Lung (tissue), 10 donors: ENCODE data around the gene RGPD3. TPM values are rescaled to one million over a fixed set of nuclear protein-coding genes. Genes with fewer than 3 reads are reported as not detected.
A peak's percentile ranks its signal among the peaks of the same experiment; 100 is the strongest.
"Not testable (repeated sequence)": the region's sequence is repeated elsewhere in the genome, so short reads cannot be mapped to it uniquely, and the experiment has no call there.

ENCODE experiments used
- ATAC-seq: fragments of 200-7000 bp; cut with Tn5 transposase; one replicate; pipeline ENCODE4 v1.9.1; 2020; ENCODE audit warnings: moderate number of reproducible peaks; ENCODE audit not compliant: insufficient read depth, low FRiP score
- DNase-seq, 3 donors: peaks; one replicate each; pipeline ENCODE4 v3.0.0-alpha.2; 2013 to 2017
- H3K27ac ChIP-seq, 2 donors: one replicate each; pipeline ENCODE4 v1.5.1; 2013; ENCODE audit warnings: mild to moderate bottlenecking in 2 of 2, moderate library complexity in 2 of 2, control low read depth in 1 of 2, inconsistent platforms in 1 of 2, low read depth in 1 of 2, low read length in 1 of 2
- H3K27me3 ChIP-seq, 3 donors: one replicate each; pipeline ENCODE4 v1.5.1; 2013; ENCODE audit warnings: low read length in 2 of 3; ENCODE audit not compliant: control insufficient read depth in 3 of 3, insufficient read depth in 3 of 3
- H3K36me3 ChIP-seq, 4 donors: one replicate each; pipeline ENCODE4 v1.5.1; 2013; ENCODE audit warnings: low read length in 4 of 4, mild to moderate bottlenecking in 1 of 4, moderate library complexity in 1 of 4; ENCODE audit not compliant: control insufficient read depth in 4 of 4, insufficient read depth in 4 of 4
- H3K4me1 ChIP-seq, 5 donors: one replicate each; pipeline ENCODE4 v1.5.1; 2013; ENCODE audit warnings: low read length in 5 of 5, mild to moderate bottlenecking in 2 of 5, moderate library complexity in 1 of 5; ENCODE audit not compliant: control insufficient read depth in 5 of 5, insufficient read depth in 5 of 5
- H3K4me3 ChIP-seq: one replicate; pipeline ENCODE4 v1.5.1; 2013; ENCODE audit warnings: mild to moderate bottlenecking, control low read depth, moderate library complexity
- H3K9ac ChIP-seq, 2 donors: one replicate each; pipeline ENCODE4 v1.5.1; 2013; ENCODE audit warnings: low read length in 2 of 2, control low read depth in 1 of 2; ENCODE audit not compliant: insufficient read depth in 1 of 2
- H3K9me3 ChIP-seq, 4 donors: one replicate each; pipeline ENCODE4 v1.5.1; 2013; ENCODE audit warnings: low read length in 3 of 4, mild to moderate bottlenecking in 1 of 4, moderate library complexity in 1 of 4; ENCODE audit not compliant: control insufficient read depth in 4 of 4, insufficient read depth in 3 of 4
- WGBS, 2 donors: extraction: QIAGEN DNeasy Blood & Tissue Kit; methylation state at CpG; one replicate each; pipeline ENCODE4 v1.1.7; 2013; 5-methylcytosine and 5-hydroxymethylcytosine counted together
- polyA plus RNA-seq, 2 donors: library from polyadenylated mRNA; stranded (reverse); fragments of 200-250 nt; gene quantifications; one replicate each; pipeline ENCODE4 v1.2.1, GENCODE V29; 2013
- total RNA-seq, 2 donors: library from RNA; depleted of rRNA in 1 of 2; stranded (reverse); fragments of >200 nt in 1 of 2; gene quantifications; one replicate each; pipeline ENCODE4 v1.2.1, GENCODE V29; 2014 to 2021
- donor health status: Bipolar disorder and iron deficiency.
- donor health status: healthy.
- donor health status: DM: yes; HTN: yes; CAD: no.

The RGPD3 gene
- total and polyA plus RNA-seq, 4 donors, result 0.09 to 0.71 (median 0.17) TPM

DNA sequence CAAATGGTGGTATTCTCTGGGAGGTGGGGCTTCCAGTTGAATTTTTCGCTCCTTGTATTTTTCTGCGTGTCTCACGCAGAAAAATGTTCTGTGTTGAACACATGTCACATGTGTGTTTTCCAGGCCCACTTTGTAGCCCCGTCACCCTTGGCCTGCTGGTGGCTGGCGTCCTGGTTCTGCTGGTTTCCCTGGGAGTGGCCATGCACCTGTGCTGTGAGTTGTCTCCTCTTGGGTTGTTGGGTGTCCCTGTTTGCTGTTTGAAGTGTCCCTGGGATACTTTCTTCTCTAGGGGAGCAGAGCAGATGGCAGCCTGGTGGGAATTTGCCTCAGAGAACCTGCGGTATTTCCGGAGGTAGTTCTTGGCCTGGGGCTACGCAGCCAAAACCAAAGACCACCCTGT is 34.1 kb upstream of the RGPD3 start:
- not testable (repeated sequence) for H3K36me3 ChIP-seq, H3K27ac ChIP-seq, ATAC-seq, H3K4me1 ChIP-seq, H3K4me3 ChIP-seq, H3K27me3 ChIP-seq, H3K9ac ChIP-seq, DNase-seq, H3K9me3 ChIP-seq
- WGBS, 2 donors, result 92 to 95% methylated on average over 7 to 8 of the region's 8 CpGs

DNA sequence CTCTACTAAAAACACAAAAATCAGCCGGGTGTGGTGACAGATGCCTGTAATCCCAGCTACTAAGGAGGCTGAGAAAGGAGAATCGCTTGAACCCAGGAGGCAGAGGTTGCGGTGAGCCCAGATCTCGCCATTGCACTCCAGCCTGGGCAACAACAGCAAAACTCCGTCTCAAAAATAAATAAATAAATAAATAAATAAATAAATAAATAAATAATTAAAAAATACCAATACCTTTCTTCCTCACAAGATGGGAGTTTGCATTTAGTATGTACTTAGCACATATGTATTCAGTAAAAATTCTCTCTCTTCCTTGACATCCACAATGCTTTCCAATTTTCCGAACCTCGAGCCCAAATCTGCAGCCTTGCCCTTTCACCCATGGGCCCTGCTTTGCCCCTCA is 32.1 kb upstream of the RGPD3 start:
- DNase-seq, ATAC-seq, H3K9me3 ChIP-seq, H3K9ac ChIP-seq, H3K27me3 ChIP-seq, H3K4me3 ChIP-seq, H3K27ac ChIP-seq, H3K36me3 ChIP-seq, H3K4me1 ChIP-seq: not testable (repeated sequence)
- 92 to 98% methylated on average over 6 of the region's 7 CpGs for WGBS, 2 donors

DNA sequence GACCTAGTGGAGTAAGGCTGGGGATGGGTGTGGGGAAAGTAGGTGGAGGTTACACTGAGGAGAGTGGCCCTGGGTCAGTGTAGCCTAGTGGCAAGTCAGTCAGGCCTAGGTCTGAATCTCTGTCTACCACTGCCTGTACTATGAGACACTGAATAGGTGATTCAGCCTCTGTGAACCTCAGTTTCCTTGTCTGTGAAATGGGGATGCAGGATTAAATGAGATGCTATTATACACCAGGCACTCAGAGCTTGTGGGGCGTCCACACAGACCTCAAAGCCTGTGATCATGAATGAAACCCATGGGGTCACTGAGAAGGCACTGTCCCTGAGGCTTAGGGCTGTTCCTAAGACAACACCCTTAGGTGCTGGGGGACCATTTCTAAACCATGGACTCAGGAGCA is 30.3 kb upstream of the RGPD3 start:
- not testable (repeated sequence) for H3K27me3 ChIP-seq, H3K9me3 ChIP-seq, ATAC-seq, H3K9ac ChIP-seq, H3K4me3 ChIP-seq, DNase-seq, H3K27ac ChIP-seq, H3K36me3 ChIP-seq, H3K4me1 ChIP-seq
- WGBS, 2 donors, result 95 to 96% methylated on average over 1 of the region's 1 CpG

DNA sequence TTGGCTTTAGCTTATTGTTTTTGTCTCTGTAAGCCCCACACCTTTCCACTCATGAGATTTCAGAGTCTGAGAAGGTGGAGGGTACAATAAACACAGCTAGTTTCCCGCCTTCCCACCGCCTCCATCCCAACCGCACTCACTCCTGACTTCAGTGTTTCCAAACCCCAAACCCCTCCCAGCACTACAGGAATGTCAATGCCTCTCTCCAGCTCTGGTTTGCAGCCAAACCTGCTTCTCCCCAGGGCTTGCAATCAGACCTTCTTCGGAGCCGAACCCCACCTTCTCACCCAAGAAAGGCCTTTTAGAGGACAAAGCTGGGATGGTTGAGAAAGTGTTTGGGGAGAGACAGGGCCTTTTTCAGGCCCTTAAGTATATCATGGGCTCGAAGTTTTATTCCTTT is 24.7 kb upstream of the RGPD3 start:
- H3K36me3 ChIP-seq, H3K9me3 ChIP-seq, H3K9ac ChIP-seq, H3K27ac ChIP-seq, H3K4me1 ChIP-seq, ATAC-seq, H3K4me3 ChIP-seq, H3K27me3 ChIP-seq: not testable (repeated sequence)
- DNase-seq, result peak; percentile 44 to 75 (median 57)
- WGBS, 2 donors, result 45 to 67% methylated on average over 6 of the region's 6 CpGs

DNA sequence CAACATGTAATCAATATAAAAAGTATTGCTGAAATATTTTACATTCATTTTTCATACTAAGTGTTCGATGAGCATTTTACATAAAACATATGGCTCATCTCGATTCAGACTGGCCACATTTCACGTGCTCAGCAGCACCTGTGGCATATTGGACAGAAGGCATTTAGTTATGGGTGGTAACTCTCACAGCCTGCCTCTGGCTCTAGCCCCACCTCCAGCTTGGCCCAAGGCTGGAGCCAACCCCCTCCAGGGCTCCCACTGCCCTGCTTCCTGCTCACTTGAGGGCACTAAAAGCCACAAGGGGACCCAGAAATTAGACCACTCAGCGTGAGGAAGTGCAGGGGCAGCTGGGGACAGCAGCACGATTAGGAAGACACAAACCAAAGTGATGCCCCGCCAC is 24.2 kb upstream of the RGPD3 start:
- not testable (repeated sequence) for ATAC-seq, H3K4me1 ChIP-seq, H3K4me3 ChIP-seq, H3K27me3 ChIP-seq, H3K9me3 ChIP-seq, H3K27ac ChIP-seq, H3K36me3 ChIP-seq, H3K9ac ChIP-seq, DNase-seq
- 65 to 72% methylated on average over 6 of the region's 6 CpGs for WGBS, 2 donors

DNA sequence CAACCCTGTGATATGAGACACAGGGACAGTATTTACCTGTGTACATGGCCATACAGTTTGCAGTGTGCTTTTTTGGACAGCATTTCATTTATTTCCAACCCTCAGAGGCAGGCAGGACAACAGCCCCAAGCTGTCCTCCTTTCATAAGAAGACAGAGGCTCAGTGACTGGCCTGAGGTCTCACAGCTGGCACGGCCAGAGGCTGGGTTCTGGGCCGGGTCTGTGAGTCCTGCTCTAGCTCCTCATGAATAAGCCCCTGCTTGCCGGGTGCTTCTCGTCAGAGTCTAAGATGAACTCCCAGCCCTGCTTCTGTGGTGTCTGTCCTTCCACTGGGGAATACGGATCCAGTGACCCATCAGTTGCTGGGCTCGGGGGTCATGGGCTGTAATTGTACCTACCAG is 21.5 kb upstream of the RGPD3 start:
- not testable (repeated sequence) for H3K4me1 ChIP-seq, H3K9ac ChIP-seq, ATAC-seq, H3K4me3 ChIP-seq, H3K27me3 ChIP-seq, DNase-seq, H3K9me3 ChIP-seq, H3K27ac ChIP-seq, H3K36me3 ChIP-seq
- 81 to 83% methylated on average over 6 of the region's 6 CpGs for WGBS, 2 donors

DNA sequence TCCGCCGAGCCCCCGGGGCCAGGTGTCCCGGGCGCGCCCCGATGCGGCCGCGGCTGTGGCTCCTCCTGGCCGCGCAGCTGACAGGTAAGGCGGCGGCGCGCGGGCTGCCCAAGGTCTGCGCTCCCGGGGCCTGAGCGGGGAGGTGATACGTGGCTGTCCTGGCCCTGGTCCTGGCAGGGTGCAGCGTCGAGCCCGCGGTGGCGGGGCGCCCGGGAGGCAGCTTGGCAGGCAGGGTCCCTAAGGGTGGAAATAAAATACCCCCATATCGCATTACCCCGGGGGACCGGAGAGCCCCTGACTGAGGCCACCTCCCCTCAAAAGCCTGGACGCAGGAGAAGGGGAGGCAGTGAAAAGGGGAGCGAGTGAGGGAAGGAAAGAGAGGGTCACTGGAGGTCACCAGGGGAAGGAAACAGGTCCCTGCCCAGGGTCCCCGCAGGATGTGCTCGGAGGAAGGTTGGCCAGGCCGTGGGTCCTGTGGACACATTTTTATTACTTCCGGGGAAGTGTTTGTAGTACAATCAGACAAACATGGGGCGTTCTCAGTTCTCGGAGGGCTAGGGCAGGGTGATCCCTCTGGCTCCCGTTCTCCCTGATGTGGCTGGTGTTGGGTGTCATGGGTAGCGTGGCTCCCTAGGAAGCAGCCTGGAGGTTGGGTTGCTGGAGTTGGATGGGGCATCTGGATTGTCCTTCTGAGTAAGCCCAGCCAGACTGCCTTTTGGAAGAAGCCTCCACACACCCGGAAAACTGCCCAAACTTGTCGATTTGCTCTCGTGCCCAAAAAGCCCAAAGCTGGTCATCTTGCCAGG is 19.4 kb upstream of the RGPD3 start:
- H3K9ac ChIP-seq, ATAC-seq, DNase-seq, H3K4me3 ChIP-seq, H3K27ac ChIP-seq, H3K27me3 ChIP-seq, H3K4me1 ChIP-seq, H3K9me3 ChIP-seq, H3K36me3 ChIP-seq: not testable (repeated sequence)
- 18 to 23% methylated on average over 35 to 44 of the region's 44 CpGs for WGBS, 2 donors

DNA sequence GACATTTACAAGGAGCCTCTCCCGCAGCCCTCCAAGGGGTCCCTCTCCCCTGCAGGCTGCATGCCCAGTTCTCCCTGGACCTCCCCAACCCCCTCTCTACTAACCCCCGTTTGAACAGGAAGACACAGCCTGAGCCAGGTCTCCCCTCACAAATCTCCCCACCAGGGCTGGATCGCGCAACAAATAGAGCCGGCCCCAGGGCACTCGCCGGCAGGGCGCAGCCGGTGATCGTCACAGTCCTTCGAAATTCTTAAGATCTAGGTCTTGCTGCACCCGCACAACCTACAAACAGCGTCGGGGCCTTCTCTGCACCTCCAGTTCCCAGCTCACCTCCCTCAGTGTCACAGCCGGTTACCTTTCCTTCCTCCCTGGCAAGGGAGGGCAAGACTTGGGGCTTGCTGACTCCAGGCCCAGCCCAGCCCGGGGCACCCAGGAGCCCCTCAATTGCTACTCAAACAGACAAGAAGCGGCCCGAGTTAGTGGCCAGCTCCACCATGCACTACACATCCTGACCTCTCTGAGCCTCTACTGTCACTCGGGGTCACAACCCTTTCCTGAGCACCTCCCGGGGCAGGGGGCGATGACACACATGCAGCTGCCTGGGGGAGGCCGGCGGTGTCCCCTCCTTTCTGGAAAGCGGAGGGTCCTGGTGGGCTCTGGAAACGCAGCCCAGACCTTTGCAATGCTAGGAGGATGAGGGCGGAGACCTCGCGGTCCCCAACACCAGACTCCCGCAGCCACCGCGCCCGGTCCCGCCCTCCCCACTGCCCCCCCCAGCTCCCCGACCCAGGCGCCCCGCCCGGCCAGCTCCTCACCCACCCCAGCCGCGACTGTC is 18.6 kb upstream of the RGPD3 start, which contains the start of gene CD8B2:
Gene CD8B2 (plus strand): TSS at position 814 of the 835 bp plus-strand sequence. CDS start 63 bp downstream, outside the sequence.
- WGBS, 2 donors, result 19 to 30% methylated on average over 16 to 29 of the region's 39 CpGs
- ATAC-seq, result not testable (repeated sequence)

More for the DNA sequence above, 18.6 kb upstream of the RGPD3 start, which contains the start of gene CD8B2:
- DNase-seq, H3K4me1 ChIP-seq, H3K4me3 ChIP-seq, H3K9me3 ChIP-seq, H3K36me3 ChIP-seq, H3K27ac ChIP-seq, H3K27me3 ChIP-seq, H3K9ac ChIP-seq: not testable (repeated sequence)
